ENCODE results near the gene ATP8B1.

Gene ATP8B1

DNA sequence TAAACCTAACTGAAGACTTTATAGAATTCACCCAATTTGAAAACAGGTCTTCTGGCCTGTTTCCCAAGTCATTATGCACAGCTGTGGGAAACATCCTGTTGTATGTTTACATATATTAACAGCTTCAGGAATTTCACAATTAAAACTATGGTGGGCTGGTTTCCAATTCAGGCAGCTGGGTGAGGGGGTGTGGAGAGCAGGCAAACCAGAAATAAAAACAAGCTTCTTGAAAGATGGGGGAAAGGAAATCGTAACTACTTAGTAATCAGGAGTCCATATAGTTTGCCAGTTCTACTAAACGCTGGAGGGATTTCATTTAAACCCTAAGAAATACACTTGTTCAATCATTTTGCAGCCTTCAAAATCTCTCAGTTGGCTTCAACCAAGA is 22.8 kb downstream of the ATP8B1 start:
- H3K9ac ChIP-seq (ENCODE audit: low read depth, low read length), result no peak overlapping the region
- H3K36me3 ChIP-seq (ENCODE audit: insufficient read depth, low read length), result no peaks in the 10 kb centered on the region; the same call in 1 of the 2 replicates
- no peaks in the 10 kb centered on the region for H3K9me3 ChIP-seq (ENCODE audit: control insufficient read depth, insufficient read depth, low read length)
- H3K4me1 ChIP-seq (ENCODE audit: insufficient read depth, low read length), result peaks cover 20% of the 10 kb centered on the region

DNA sequence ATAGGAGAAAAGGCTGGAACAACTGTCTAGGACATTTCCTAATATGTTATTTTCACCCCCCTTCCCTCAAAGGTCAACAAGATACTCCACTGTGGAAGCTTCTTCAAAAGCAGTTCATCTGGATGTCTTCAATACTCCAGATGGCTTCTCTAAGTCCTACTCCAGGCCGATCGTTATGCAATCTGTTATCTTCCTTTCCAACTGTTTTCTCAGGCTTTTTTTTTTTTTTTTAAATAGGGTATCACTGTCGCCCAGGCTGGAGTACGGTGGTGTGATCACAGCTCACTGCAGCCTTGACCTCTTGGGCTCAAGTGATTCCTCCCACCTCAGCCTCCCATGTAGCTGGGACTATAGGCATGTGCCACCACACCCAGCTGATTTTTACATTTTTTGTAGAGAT is 26.3 kb downstream of the ATP8B1 start:
- Histone ChIP-seq H3K9me3 (ENCODE audit: control insufficient read depth, insufficient read depth, low read length) (no peaks in the 10 kb centered on the region), H3K4me1 (ENCODE audit: insufficient read depth, low read length) (peaks cover 12% of the 10 kb centered on the region), H3K36me3 (ENCODE audit: insufficient read depth, low read length) (no peaks in the 10 kb centered on the region; the same call in 1 of the 2 replicates), H3K9ac (ENCODE audit: low read depth, low read length) (no peak overlapping the region)

DNA sequence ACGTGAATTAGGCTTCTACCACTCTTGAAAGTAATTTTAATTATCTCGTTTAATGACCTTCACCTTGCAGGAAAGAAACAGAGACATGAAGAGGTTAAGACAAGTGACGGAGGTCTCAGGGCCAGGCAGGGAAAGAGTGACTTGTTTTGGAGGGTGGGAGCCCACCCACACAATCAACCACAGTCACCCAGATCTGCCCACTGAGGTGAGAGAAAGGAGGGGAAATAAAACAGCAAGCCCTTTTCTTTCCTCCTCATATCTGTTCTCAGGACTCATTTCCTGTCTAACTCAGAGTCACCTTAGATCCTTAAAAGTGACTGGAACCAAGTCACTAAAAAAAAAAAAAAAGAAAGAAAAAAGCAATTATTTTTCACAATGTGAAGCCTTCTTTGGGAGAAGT is 26.8 kb downstream of the ATP8B1 start:
- H3K9ac ChIP-seq (ENCODE audit: low read depth, low read length), result no peak overlapping the region
- H3K4me1 ChIP-seq (ENCODE audit: insufficient read depth, low read length), result peaks cover 15% of the 10 kb centered on the region
- no peaks in the 10 kb centered on the region for H3K9me3 ChIP-seq (ENCODE audit: control insufficient read depth, insufficient read depth, low read length)
- H3K36me3 ChIP-seq (ENCODE audit: insufficient read depth, low read length), result no peaks in the 10 kb centered on the region; the same call in 1 of the 2 replicates

DNA sequence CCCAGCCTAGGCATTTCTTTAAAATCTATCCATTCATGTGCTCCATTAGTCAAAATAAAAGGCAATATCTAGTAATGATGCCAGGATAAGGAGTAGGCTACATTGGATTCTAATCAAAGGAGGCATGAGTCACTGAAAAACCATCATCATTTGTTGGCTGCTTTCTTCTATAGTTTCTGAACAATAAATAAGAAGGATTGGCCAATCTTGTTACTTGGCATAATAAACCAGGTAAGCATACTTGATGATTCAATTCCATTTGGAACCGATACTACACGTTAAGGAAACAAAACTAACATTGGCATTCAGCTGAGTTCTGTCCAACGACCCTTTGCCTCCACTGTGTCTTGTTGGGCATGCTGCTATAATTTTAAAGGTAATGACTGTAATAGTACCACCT is 27.2 kb downstream of the ATP8B1 start:
- Histone ChIP-seq H3K9ac (ENCODE audit: low read depth, low read length) (no peak overlapping the region), H3K9me3 (ENCODE audit: control insufficient read depth, insufficient read depth, low read length) (no peaks in the 10 kb centered on the region), H3K4me1 (ENCODE audit: insufficient read depth, low read length) (peaks cover 17% of the 10 kb centered on the region), H3K36me3 (ENCODE audit: insufficient read depth, low read length) (no peaks in the 10 kb centered on the region; the same call in 1 of the 2 replicates)

DNA sequence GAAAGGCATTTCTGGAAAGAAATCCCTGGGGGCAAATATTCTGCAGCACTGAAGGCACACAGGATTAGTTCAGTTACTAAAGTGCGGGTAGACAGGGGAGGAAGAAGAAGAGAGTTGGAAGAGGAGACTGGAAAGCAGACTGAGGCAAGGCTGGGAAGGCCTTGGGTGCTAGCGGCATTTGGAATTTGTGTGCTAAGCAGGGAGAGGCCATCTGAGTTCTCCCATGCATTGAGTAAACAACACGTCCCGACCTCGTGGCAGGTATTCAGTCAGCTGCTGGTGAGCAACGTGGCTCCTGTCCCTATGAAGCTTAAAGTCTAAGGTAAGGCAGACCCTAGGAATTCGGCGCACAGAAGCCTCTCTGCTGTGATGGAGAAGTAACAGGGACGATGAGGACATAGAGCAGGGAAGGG is 30.7 kb downstream of the ATP8B1 start:
- Histone ChIP-seq H3K9me3 (ENCODE audit: control insufficient read depth, insufficient read depth, low read length) (no peaks in the 10 kb centered on the region), H3K36me3 (ENCODE audit: insufficient read depth, low read length) (no peaks in the 10 kb centered on the region; the same call in 1 of the 2 replicates), H3K4me1 (ENCODE audit: insufficient read depth, low read length) (peaks cover 13% of the 10 kb centered on the region), H3K9ac (ENCODE audit: low read depth, low read length) (no peak overlapping the region)

DNA sequence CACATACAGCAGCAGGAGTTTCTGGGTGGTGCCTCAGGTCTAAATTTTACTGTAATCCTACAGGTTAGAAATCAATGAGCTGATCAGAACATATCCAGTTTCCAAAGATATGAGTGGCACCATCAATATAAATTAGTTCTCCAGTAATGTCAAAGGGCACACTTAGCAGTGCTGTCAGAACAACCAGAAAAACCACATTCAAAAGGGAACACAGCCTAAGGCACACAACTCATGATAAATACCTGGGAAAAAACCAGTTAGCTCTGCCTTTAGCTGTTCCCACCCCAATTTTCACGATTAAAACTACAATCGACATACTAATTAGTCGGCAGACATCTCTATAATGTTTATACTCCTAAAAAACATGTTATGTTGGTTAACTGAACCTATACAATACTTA is 31.5 kb downstream of the ATP8B1 start:
- H3K36me3 ChIP-seq (ENCODE audit: insufficient read depth, low read length), result no peaks in the 10 kb centered on the region
- H3K4me1 ChIP-seq (ENCODE audit: insufficient read depth, low read length), result peaks cover 13% of the 10 kb centered on the region
- no peaks in the 10 kb centered on the region for H3K9me3 ChIP-seq (ENCODE audit: control insufficient read depth, insufficient read depth, low read length)
- no peak overlapping the region for H3K9ac ChIP-seq (ENCODE audit: low read depth, low read length)

DNA sequence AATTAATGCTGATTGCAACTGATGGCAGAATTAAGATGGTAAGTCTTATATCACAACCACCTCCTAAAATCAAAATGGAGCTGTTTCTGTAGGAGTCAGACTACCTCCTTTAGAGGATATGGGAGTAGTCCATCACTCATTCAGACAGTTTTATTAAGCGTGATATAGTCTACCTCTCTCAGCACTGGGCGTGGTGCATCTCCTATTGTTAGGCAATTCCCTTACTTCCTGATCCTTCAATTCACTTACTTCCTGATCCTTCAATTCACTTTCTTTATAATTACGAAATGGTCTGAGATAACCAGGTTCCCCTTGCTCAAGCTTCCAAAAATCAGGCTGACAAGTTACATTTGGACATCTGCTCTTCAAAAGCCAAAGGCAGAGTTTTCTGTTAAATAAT is 31.9 kb downstream of the ATP8B1 start:
- Histone ChIP-seq H3K9ac (ENCODE audit: low read depth, low read length) (no peak overlapping the region), H3K36me3 (ENCODE audit: insufficient read depth, low read length) (no peaks in the 10 kb centered on the region), H3K9me3 (ENCODE audit: control insufficient read depth, insufficient read depth, low read length) (no peaks in the 10 kb centered on the region), H3K4me1 (ENCODE audit: insufficient read depth, low read length) (peaks cover 13% of the 10 kb centered on the region)

DNA sequence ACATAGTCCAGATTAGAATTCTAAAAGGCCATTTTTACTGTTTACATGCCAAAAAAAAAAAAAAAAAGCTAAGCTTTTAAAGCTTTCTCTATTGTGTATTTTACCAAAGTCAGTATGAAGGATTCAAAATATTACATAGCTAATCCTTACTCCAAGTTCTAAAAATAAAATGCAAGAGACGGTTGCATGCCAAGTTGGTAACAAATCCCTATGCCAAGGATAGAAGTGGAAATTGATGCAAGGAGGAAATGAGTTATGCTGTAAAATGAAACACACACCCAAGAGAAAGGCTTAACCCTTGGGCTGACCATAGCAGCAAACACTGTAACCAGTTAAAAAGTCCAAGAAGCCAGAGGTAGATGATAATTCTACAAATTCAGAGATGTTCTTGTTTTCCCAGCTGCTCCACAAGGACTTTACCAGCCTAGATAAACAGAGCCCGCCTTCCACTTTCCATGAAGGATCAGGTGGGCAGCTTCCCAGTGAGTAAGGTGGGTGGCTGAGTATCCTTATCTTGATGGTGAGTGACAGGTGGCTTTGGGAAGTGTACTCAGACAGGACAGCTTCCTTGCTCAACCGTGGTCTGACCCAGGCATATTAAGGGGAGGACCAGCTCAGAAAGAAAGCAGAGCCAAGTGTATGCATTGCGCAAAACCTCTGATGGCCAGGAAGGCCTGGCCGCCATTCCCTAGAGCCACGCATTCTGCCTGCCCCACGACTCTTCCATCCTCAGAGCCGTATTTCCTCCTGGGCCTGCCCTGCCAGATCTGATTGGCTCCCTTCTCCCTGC is 34.4 kb downstream of the ATP8B1 start:
- Histone ChIP-seq H3K9me3 (ENCODE audit: control insufficient read depth, insufficient read depth, low read length) (no peaks in the 10 kb centered on the region), H3K36me3 (ENCODE audit: insufficient read depth, low read length) (no peaks in the 10 kb centered on the region), H3K4me1 (ENCODE audit: insufficient read depth, low read length) (peaks cover 13% of the 10 kb centered on the region), H3K9ac (ENCODE audit: low read depth, low read length) (no peak overlapping the region)

DNA sequence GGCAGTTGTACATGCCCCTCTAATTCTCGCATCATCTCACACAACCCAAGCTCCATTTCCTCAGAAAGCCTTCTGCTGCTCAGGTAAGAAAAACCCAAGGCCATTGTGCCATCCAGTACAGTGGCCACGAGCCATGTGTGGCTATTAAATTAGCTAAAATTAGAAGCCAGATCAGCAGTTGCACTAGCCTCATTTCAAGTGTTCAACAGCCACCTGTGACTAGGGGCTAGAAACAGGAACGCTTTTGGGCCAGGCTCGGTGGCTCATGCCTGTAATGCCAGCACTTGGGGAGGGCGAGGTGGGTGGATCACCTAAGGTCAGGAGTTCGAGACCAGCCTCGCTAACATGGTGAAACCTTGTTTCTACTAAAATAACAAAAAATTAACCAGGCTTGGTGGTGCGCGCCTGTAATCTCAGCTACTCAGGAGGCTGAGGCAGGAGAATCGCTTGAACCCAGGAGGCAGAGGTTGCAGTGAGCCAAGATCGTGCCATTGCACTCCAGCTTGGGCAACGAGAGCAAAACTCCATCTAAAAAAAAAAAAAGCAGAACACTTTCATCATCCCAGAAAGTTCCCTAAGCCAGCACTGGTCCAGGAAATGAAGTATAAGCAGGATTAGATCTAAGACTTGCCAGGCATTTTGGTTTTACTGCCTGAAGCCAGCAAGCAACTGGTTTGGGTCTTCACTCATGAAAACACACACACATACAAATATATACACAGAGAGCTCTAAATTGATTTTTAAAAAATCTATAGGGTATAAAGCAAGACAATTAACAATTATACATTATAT is 35.7 kb downstream of the ATP8B1 start:
- H3K36me3 ChIP-seq (ENCODE audit: insufficient read depth, low read length), result no peaks in the 10 kb centered on the region
- peaks cover 13% of the 10 kb centered on the region for H3K4me1 ChIP-seq (ENCODE audit: insufficient read depth, low read length)
- no peak overlapping the region for H3K9ac ChIP-seq (ENCODE audit: low read depth, low read length)
- H3K9me3 ChIP-seq (ENCODE audit: control insufficient read depth, insufficient read depth, low read length), result no peaks in the 10 kb centered on the region

DNA sequence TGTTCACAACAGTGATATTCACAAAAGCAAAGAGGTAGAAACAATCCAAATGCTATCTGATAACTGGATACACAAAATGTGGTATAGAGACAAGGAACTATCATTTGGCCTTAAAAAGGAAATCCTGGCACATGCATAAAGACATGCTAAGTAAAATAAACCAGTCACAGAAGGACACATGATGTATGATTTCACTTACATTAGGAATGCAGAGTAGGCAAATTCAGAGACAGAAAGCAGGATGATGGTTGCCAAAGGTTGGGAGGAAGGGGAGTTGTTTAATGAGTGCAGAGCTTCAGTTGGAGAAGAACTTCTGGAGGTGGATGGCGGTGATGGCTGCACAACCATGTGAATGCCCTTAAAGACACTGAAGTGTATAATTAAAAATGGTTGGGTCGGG is 38.1 kb downstream of the ATP8B1 start:
- no peaks in the 10 kb centered on the region for H3K36me3 ChIP-seq (ENCODE audit: insufficient read depth, low read length)
- no peak overlapping the region for H3K9ac ChIP-seq (ENCODE audit: low read depth, low read length)
- H3K9me3 ChIP-seq (ENCODE audit: control insufficient read depth, insufficient read depth, low read length), result no peaks in the 10 kb centered on the region
- no peaks in the 10 kb centered on the region for H3K4me1 ChIP-seq (ENCODE audit: insufficient read depth, low read length)

DNA sequence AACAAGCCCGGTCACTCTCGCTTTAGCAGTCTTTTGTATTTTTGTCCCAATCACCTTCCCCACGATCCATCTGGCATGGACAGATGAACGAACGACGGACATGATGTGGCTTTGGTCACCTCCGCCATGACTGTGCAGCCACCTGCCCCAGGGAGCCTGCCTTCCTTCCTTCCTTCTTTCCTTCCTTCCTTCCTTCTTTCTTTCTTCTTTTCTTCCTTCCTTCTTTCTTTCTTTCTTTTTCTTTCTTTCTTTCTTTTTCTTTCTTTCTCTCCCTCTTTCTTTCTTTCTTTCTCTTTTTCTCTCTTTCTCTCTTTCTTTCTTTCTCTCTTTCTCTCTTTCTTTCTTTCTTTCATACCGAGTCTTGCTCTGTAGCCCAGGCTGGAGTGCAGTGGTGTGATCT is 39.0 kb downstream of the ATP8B1 start:
- H3K4me1 ChIP-seq (ENCODE audit: insufficient read depth, low read length), result no peaks in the 10 kb centered on the region
- no peaks in the 10 kb centered on the region; the same call in 1 of the 2 replicates for H3K9me3 ChIP-seq (ENCODE audit: control insufficient read depth, insufficient read depth, low read length)
- no peaks in the 10 kb centered on the region for H3K36me3 ChIP-seq (ENCODE audit: insufficient read depth, low read length)
- no peak overlapping the region for H3K9ac ChIP-seq (ENCODE audit: low read depth, low read length)

DNA sequence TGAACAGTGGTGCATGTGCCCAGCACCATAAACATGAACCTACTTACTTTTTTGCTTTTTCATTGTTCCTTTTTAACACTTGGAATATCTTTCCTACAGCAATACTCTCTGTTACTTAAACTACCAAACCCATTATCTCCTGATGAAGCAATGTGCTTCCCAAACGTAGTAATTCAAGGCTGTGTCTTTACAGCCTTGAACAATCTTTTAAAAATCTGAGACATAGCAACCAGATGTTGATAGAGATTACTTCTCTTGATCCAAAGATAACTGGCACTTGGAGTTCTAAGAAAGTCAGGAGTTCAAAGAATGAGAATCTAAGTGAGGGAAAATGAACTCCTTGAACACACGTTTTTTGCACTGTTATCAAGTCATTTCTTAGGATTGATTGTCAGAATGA is 40.4 kb downstream of the ATP8B1 start:
- no peaks in the 10 kb centered on the region for H3K4me1 ChIP-seq (ENCODE audit: insufficient read depth, low read length)
- H3K9me3 ChIP-seq (ENCODE audit: control insufficient read depth, insufficient read depth, low read length), result no peaks in the 10 kb centered on the region; the same call in 1 of the 2 replicates
- H3K36me3 ChIP-seq (ENCODE audit: insufficient read depth, low read length), result no peaks in the 10 kb centered on the region
- H3K9ac ChIP-seq (ENCODE audit: low read depth, low read length), result no peak overlapping the region

DNA sequence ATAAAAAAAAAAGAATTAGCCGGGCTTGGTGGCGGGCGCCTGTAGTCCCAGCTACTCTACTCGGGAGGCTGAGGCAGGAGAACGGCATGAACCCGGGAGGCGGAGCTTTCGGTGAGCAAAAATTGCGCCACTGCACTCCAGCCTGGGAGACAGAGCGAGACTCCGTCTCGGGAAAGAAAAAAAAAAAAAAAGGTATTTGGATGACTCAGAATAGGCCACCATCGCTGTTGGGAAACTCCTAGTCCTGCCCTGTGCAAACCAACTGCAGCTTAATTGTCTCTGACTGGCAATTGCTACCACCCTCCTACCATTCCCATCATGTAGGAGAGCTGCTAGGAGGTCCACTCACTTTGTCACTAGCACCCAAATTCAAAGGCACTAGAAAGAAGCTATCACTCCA is 43.5 kb downstream of the ATP8B1 start:
- Histone ChIP-seq H3K4me1 (ENCODE audit: insufficient read depth, low read length) (no peaks in the 10 kb centered on the region), H3K36me3 (ENCODE audit: insufficient read depth, low read length) (no peaks in the 10 kb centered on the region), H3K9ac (ENCODE audit: low read depth, low read length) (no peak overlapping the region), H3K9me3 (ENCODE audit: control insufficient read depth, insufficient read depth, low read length) (no peaks in the 10 kb centered on the region; the same call in 1 of the 2 replicates)

DNA sequence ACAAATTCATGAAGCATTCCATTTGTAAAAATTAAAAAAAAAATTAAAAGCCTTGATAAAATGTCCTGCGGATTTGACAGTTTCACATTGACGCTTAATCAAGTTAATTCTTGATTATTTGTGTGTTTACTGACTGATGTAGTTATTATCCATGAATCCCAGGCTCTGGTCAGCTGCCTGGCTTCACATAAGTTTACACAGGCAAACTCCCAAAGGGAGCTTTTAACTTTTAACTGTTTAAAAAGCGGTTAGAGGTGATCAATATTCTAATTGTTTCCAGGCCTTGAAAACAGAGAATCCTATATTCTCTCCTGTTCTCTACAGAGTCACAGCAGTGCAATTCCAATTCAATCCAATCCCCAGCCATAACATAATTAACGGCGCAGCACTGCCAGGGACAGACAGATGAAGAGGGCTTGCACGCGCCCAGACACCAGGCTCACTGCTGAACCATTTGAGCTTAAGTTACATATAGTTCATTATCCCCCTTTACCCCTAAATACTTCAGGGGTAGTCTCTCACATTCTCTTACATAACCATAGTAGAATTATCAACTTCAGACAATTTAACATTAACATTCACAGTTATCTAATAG is 47.5 kb downstream of the ATP8B1 start:
- no peak overlapping the region for H3K9ac ChIP-seq (ENCODE audit: low read depth, low read length)
- H3K36me3 ChIP-seq (ENCODE audit: insufficient read depth, low read length), result no peaks in the 10 kb centered on the region
- H3K9me3 ChIP-seq (ENCODE audit: control insufficient read depth, insufficient read depth, low read length), result no peaks in the 10 kb centered on the region; the same call in 1 of the 2 replicates
- H3K4me1 ChIP-seq (ENCODE audit: insufficient read depth, low read length), result no peaks in the 10 kb centered on the region

All from ES-I3 (cell line).